Measurements from ENCODE around the gene SDK2. TPM values are rescaled to one million over a fixed set of nuclear protein-coding genes. Genes with fewer than 3 reads are reported as not detected.

The SDK2 gene
- total and polyA plus RNA-seq, 2 of the 8 experiments (the other 6 are each of a cell fraction or from before 2014, with no cell fraction given) = 3.9 to 4.1 TPM

GRCh38 chr17:73599599-73599998, 44.6 kb downstream of the SDK2 start (continued):
- TF ChIP-seq CHD7 (IDR thresholded peaks at IDR 0.05; ENCODE audit: insufficient replicate concordance, low read length) = no peak
- no peak for TF ChIP-seq PHF8 (conservative IDR thresholded peaks at IDR 0.05; ENCODE audit: low read depth, low read length)
- no peak for TF ChIP-seq POLR2AphosphoS5 (IDR thresholded peaks at IDR 0.05; ENCODE audit: low read depth, low read length)
- no peak for TF ChIP-seq TEAD4 (IDR thresholded peaks at IDR 0.05; ENCODE audit: low read depth, low read length)
- TF ChIP-seq CBX8 (IDR thresholded peaks at IDR 0.05; ENCODE audit: borderline replicate concordance, low read depth, low read length) = no peak
- no peak for TF ChIP-seq POLR2A (IDR thresholded peaks at IDR 0.05; ENCODE audit: control extremely low read depth in 1 of 2, low read depth in 2 of 2, low read length in 2 of 2)
